GM23338 (cell line): ENCODE data around the gene KIF21A. TPM values are rescaled to one million over a fixed set of nuclear protein-coding genes. Genes with fewer than 3 reads are reported as not detected.

Experiments used
- ATAC-seq: fragments of 200-7000 bp; cut with Tn5 transposase; 3 replicates; pipeline ENCODE4 v1.9.1; 2020
- DNase-seq: peaks from one replicate; pipeline ENCODE4 v3.0.0-alpha.2; 2015; ENCODE audit warnings: low spot score
- H2AFZ ChIP-seq: fragments of 200-600 bp; sonication (generic); 2 replicates; pipeline ENCODE4 v1.8.0; 2016; ENCODE audit warnings: antibody characterized with exemption, mild to moderate bottlenecking, moderate library complexity
- H3F3A ChIP-seq: fragments of 200-600 bp; sonication (generic); replicated peaks from 2 replicates; pipeline ENCODE4 v1.8.0; 2017; ENCODE audit warnings: antibody characterized with exemption, mixed run types, low read depth
- H3K27ac ChIP-seq: fragments of 200-600 bp; sonication (generic); 2 replicates; pipeline ENCODE4 v1.6.1; 2016; ENCODE audit warnings: low read depth
- H3K27me3 ChIP-seq: fragments of 200-600 bp; sonication (generic); 2 replicates; pipeline ENCODE4 v1.8.0; 2016; ENCODE audit warnings: mild to moderate bottlenecking, mixed run types, moderate library complexity; ENCODE audit not compliant: insufficient read depth
- H3K36me3 ChIP-seq: fragments of 200-600 bp; sonication (generic); 2 replicates; pipeline ENCODE4 v1.8.0; 2016; ENCODE audit warnings: mild to moderate bottlenecking; ENCODE audit not compliant: insufficient read depth
- H3K4me1 ChIP-seq: fragments of 200-600 bp; sonication (generic); 2 replicates; pipeline ENCODE4 v1.8.0; 2016; ENCODE audit warnings: mild to moderate bottlenecking, moderate library complexity; ENCODE audit not compliant: insufficient read depth
- H3K4me2 ChIP-seq: fragments of 200-600 bp; sonication (generic); 2 replicates; pipeline ENCODE4 v1.7.1; 2017; ENCODE audit warnings: mixed run types
- H3K4me3 ChIP-seq: fragments of 200-600 bp; sonication (generic); 2 replicates; pipeline ENCODE4 v1.6.1; 2016; ENCODE audit warnings: mixed run types
- H3K79me2 ChIP-seq: fragments of 200-600 bp; sonication (generic); replicated peaks from 2 replicates; pipeline ENCODE4 v1.8.0; 2017; ENCODE audit warnings: mild to moderate bottlenecking; ENCODE audit not compliant: insufficient read depth
- H3K9me2 ChIP-seq: fragments of 200-600 bp; sonication (generic); 2 replicates; pipeline ENCODE4 v1.8.0; 2017; ENCODE audit not compliant: insufficient read depth
- H4K20me1 ChIP-seq: fragments of 200-600 bp; sonication (generic); replicated peaks from 2 replicates; pipeline ENCODE4 v1.8.0; 2017; ENCODE audit warnings: mild to moderate bottlenecking; ENCODE audit not compliant: insufficient read depth
- H3K27ac Mint-ChIP-seq: 2 replicates; pipeline ENCODE4 v1.8.0; 2020; ENCODE audit warnings: inconsistent platforms, mild to moderate bottlenecking, moderate library complexity, mixed read lengths
- H3K27me3 Mint-ChIP-seq: 3 replicates; pipeline ENCODE4 v1.8.0; 2022; ENCODE audit warnings: low read depth, mild to moderate bottlenecking, moderate library complexity, mixed read lengths, inconsistent platforms; ENCODE audit not compliant: insufficient read depth, poor library complexity
- H3K36me3 Mint-ChIP-seq: 3 replicates; pipeline ENCODE4 v1.8.0; 2021; ENCODE audit warnings: low read depth, mild to moderate bottlenecking, inconsistent platforms, moderate library complexity, mixed read lengths
- H3K4me1 Mint-ChIP-seq: 3 replicates; pipeline ENCODE4 v1.8.0; 2020; ENCODE audit warnings: mild to moderate bottlenecking, inconsistent platforms, mixed read lengths
- H3K4me3 Mint-ChIP-seq: 3 replicates; pipeline ENCODE4 v1.8.0; 2021; ENCODE audit warnings: moderate library complexity, mild to moderate bottlenecking, inconsistent platforms, mixed read lengths
- H3K9me3 Mint-ChIP-seq: 3 replicates; pipeline ENCODE4 v1.8.0; 2020; ENCODE audit warnings: moderate library complexity, mild to moderate bottlenecking, inconsistent platforms, mixed read lengths
- CREB1 ChIP-seq: fragments of 250-450 bp; sonication (Bioruptor Pico); IDR thresholded peaks from 2 replicates; pipeline ENCODE4 v1.5.0; 2020; ENCODE audit warnings: low read depth, mild to moderate bottlenecking, moderate library complexity
- CTCF ChIP-seq, 2 experiments: fragments of 200-600 bp in 1 of 2; sonication (generic) in 1 of 2; conservative IDR thresholded peaks; 2 replicates each; pipeline versions ENCODE4 v1.5.1 to v1.6.1; 2016 to 2017; ENCODE audit warnings: antibody characterized with exemption in 2 of 2, low read depth in 2 of 2, mild to moderate bottlenecking in 2 of 2, moderate library complexity in 1 of 2
- EZH2 ChIP-seq: fragments of 200-600 bp; sonication (generic); IDR thresholded peaks from one replicate; pipeline ENCODE4 v1.8.0; 2017; ENCODE audit warnings: antibody characterized with exemption, mild to moderate bottlenecking, low read depth; ENCODE audit not compliant: unreplicated experiment
- JUNB ChIP-seq: IDR thresholded peaks from one replicate; pipeline ENCODE4 v1.6.1; 2016; ENCODE audit warnings: antibody characterized with exemption; ENCODE audit not compliant: unreplicated experiment
- REST ChIP-seq: IDR thresholded peaks from one replicate; pipeline ENCODE4 v1.6.1; 2018; ENCODE audit warnings: antibody characterized with exemption; ENCODE audit not compliant: unreplicated experiment
- ZNF114 ChIP-seq: fragments of 250-450 bp; sonication (Bioruptor Pico); IDR thresholded peaks from 2 replicates; pipeline ENCODE4 v1.5.0; 2020; ENCODE audit warnings: mild to moderate bottlenecking, moderate library complexity
- ZNF331 ChIP-seq: fragments of 250-450 bp; sonication (Bioruptor Pico); IDR thresholded peaks from 2 replicates; pipeline ENCODE4 v1.5.0; 2020; ENCODE audit warnings: low read depth, mild to moderate bottlenecking, moderate library complexity
- polyA plus RNA-seq: library from polyadenylated mRNA; unstranded; fragments of >200 nt; fragmentation: Nextera tagmentation; extraction: Ambion mirVana; gene quantifications from 2 replicates; pipeline ENCODE4 v1.2.1, GENCODE V29; 2016
- total RNA-seq: library from RNA; depleted of rRNA; stranded (reverse); fragments of >200 nt; shearing (Covaris generic); gene quantifications from 2 replicates; pipeline ENCODE4 v1.2.3, GENCODE V29; 2014

The KIF21A gene
- total and polyA plus RNA-seq, 2 experiments from 2014 or later = 28.8 to 32.0 TPM

GRCh38 chr12:39275846-39276245, 167.1 kb downstream of the KIF21A start:
- Histone ChIP-seq H3K27me3 (no peaks in the 10 kb centered on the region), H3K27ac (no peak overlapping the region), H3K4me3 (no peak overlapping the region), H3K9me2 (no peaks in the 10 kb centered on the region), H3K4me1 (no peaks in the 10 kb centered on the region), H3K4me2 (no peak overlapping the region), H4K20me1 (no peaks in the 10 kb centered on the region), H3K79me2 (no peaks in the 10 kb centered on the region), H3F3A (no peaks in the 10 kb centered on the region), H3K36me3 (no peaks in the 10 kb centered on the region), H2AFZ (no peak overlapping the region)
- TF ChIP-seq JUNB (no peak), CREB1 (CRISPR knock-in tag) (no peak), CTCF (conservative IDR thresholded peaks at IDR 0.05; ENCODE audit: low read depth in 2 of 2) (no peak), ZNF114 (CRISPR knock-in tag) (no peak), EZH2 (no peak), ZNF331 (CRISPR knock-in tag) (no peak)
- Mint-ChIP-seq H3K4me1 (no peaks in the 10 kb centered on the region), H3K9me3 (no peaks in the 10 kb centered on the region), H3K27ac (no peak overlapping the region), H3K36me3 (no peaks in the 10 kb centered on the region), H3K4me3 (no peak overlapping the region), H3K27me3 (no peaks in the 10 kb centered on the region)
- ATAC-seq (no peak), DNase-seq (no peak)

- no peak overlapping the region for H3K4me3 Mint-ChIP-seq
- DNase-seq (peak; percentile 70), ATAC-seq (no peak)
- H3K4me1 ChIP-seq = no peaks in the 10 kb centered on the region
- H3K4me1 Mint-ChIP-seq = no peaks in the 10 kb centered on the region
- H3F3A ChIP-seq = no peaks in the 10 kb centered on the region
- H3K4me3 ChIP-seq = no peak overlapping the region
- H4K20me1 ChIP-seq = no peaks in the 10 kb centered on the region
- H3K27me3 ChIP-seq = no peaks in the 10 kb centered on the region
- no peaks in the 10 kb centered on the region for H3K36me3 ChIP-seq
- no peak overlapping the region for H2AFZ ChIP-seq
- TF ChIP-seq REST = no peak
- TF ChIP-seq EZH2 = no peak
- peak; percentile 68 to 82 for TF ChIP-seq CTCF (conservative IDR thresholded peaks at IDR 0.05; ENCODE audit: low read depth in 2 of 2)
- no peaks in the 10 kb centered on the region for H3K36me3 Mint-ChIP-seq
- H3K27ac Mint-ChIP-seq = no peak overlapping the region
- no peaks in the 10 kb centered on the region for H3K9me3 Mint-ChIP-seq
- no peak overlapping the region for H3K27ac ChIP-seq
- no peaks in the 10 kb centered on the region for H3K79me2 ChIP-seq
- no peak overlapping the region for H3K4me2 ChIP-seq
- H3K9me2 ChIP-seq = 0 out of 2 replicates have a peak, but pooled peaks cover 3% of the 10 kb centered on the region
- H3K27me3 Mint-ChIP-seq = no peaks in the 10 kb centered on the region
These were observed 169.9 kb downstream of the KIF21A start for GRCh38 chr12:39272871-39273655.
